Uterus (tissue), 4 donors: ENCODE measurements around the gene TNFRSF14. TPM values are rescaled to one million over a fixed set of nuclear protein-coding genes. Genes with fewer than 3 reads are reported as not detected.

ENCODE experiments used
- DNase-seq, 2 donors: peaks; one replicate each; pipeline ENCODE4 v3.0.0-alpha.2; 2019 to 2020
- H3K27ac ChIP-seq, 2 donors: fragments of 200-600 bp; sonication (generic); 1 replicate in 1 of 2; 2 replicates in 1 of 2; pipeline ENCODE4 v1.5.1; 2016 to 2018
- H3K27me3 ChIP-seq, 2 donors: fragments of 200-600 bp; sonication (generic); one replicate each; pipeline ENCODE4 v1.5.1; 2018 to 2019; ENCODE audit warnings: control low read depth in 1 of 2
- H3K36me3 ChIP-seq, 2 donors: fragments of 200-600 bp; sonication (generic); one replicate each; pipeline ENCODE4 v1.5.1; 2019; ENCODE audit warnings: control low read depth in 1 of 2
- H3K4me1 ChIP-seq, 2 donors: fragments of 200-600 bp; sonication (generic); one replicate each; pipeline ENCODE4 v1.5.1; 2018 to 2019; ENCODE audit warnings: control low read depth in 1 of 2
- H3K4me3 ChIP-seq, 2 donors: fragments of 200-600 bp; sonication (generic); 1 replicate in 1 of 2; 2 replicates in 1 of 2; pipeline ENCODE4 v1.5.1; 2018 to 2019; ENCODE audit warnings: mild to moderate bottlenecking in 1 of 2
- H3K9me3 ChIP-seq, 2 donors: fragments of 200-600 bp; sonication (generic); one replicate each; pipeline ENCODE4 v1.5.1; 2019; ENCODE audit warnings: control low read depth in 1 of 2
- POLR2A ChIP-seq, 2 donors: fragments of 450-650 bp; IDR thresholded peaks; one replicate each; pipeline ENCODE4 v1.6.1; 2016; ENCODE audit warnings: antibody characterized with exemption in 2 of 2, mild to moderate bottlenecking in 1 of 2, moderate library complexity in 1 of 2
- intact Hi-C: fragments of 100-400 bp; cut with DNase I; formaldehyde crosslinking; loops from one replicate; pipeline ENCODE4 v1.15.1; 2023; ENCODE audit warnings: low total_unique reads
- total RNA-seq, 4 donors: library from RNA; depleted of rRNA in 3 of 4; stranded (reverse); fragments of >200 nt in 3 of 4; gene quantifications; one replicate each; pipeline versions ENCODE4 v1.1.0 to v1.2.4, GENCODE V29; 2014 to 2023
- TF ChIP-seq, protein P1 (sequence below), 4 experiments: fragments of 200-600 bp in 2 of 4; fragments of 450-650 bp in 2 of 4; sonication (generic) in 2 of 4; IDR thresholded peaks; one replicate each; pipeline ENCODE4 v1.5.1; 2016 to 2019; ENCODE audit warnings: antibody characterized with exemption in 4 of 4, mild to moderate bottlenecking in 2 of 4, moderate library complexity in 1 of 4
- donor health status: DM: yes; HTN: yes; CAD: no.

The TNFRSF14 gene
- total RNA-seq, 4 donors from 2014 or later, result 17.5 to 102 (median 47.7) TPM

DNA sequence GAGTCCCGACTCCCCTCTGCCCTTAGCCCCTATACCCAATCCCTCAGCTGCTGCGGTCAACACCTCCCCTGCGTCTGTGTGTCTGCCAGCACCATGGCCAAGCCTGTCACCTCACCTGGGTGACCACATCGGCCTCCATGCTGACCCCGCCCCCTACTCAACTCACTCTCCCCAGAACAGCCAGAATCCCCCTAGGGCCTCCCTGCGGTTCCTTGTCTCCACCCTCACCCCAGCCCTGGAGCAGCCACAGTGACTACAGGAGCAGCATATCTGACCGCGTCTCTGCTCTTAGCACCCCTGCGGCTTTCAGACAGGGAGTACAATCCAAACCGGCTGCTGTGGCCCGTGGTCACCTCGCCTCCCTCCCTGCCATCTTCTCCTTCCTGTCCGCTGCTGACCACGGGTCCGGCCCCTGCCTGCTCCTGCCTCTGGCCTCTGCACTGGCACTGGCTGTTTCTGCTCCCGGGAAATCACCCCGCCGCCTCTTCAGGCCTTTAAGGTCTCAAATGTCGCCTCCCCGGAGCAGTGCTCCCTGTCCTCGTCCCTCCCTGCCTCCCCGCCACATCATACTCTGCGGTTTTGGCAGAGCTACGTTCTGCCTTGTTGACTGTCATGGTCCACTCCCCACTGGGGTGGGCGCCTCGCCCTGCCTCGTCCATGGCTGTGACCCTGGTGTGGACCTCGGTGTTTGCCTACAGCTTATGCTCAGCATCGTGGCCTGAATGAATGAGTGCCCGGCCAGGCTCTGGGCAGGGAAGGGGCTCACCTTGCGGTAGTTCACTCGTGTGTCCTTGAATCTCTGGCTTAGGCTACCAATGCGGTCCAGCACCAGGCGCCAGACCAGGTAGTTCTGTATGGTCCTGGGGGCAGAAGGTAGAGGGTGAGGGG is 41.5 kb downstream of the TNFRSF14 start:
- no peak for TF ChIP-seq POLR2A (IDR thresholded peaks at IDR 0.05)
- TF ChIP-seq, protein P1, sequence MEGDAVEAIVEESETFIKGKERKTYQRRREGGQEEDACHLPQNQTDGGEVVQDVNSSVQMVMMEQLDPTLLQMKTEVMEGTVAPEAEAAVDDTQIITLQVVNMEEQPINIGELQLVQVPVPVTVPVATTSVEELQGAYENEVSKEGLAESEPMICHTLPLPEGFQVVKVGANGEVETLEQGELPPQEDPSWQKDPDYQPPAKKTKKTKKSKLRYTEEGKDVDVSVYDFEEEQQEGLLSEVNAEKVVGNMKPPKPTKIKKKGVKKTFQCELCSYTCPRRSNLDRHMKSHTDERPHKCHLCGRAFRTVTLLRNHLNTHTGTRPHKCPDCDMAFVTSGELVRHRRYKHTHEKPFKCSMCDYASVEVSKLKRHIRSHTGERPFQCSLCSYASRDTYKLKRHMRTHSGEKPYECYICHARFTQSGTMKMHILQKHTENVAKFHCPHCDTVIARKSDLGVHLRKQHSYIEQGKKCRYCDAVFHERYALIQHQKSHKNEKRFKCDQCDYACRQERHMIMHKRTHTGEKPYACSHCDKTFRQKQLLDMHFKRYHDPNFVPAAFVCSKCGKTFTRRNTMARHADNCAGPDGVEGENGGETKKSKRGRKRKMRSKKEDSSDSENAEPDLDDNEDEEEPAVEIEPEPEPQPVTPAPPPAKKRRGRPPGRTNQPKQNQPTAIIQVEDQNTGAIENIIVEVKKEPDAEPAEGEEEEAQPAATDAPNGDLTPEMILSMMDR (IDR thresholded peaks at IDR 0.05), result no peak
- Histone ChIP-seq H3K36me3 (no peaks in the 10 kb centered on the region), H3K4me3 (no peak overlapping the region), H3K27ac (no peak overlapping the region), H3K27me3 (no peaks in the 10 kb centered on the region), H3K9me3 (peaks cover 0 to 4% of the 10 kb centered on the region in 2 donors), H3K4me1 (no peaks in the 10 kb centered on the region)
- intact Hi-C loops, result no loop called here
- DNase-seq, result peak in 1 of 2 donors; percentile 11

DNA sequence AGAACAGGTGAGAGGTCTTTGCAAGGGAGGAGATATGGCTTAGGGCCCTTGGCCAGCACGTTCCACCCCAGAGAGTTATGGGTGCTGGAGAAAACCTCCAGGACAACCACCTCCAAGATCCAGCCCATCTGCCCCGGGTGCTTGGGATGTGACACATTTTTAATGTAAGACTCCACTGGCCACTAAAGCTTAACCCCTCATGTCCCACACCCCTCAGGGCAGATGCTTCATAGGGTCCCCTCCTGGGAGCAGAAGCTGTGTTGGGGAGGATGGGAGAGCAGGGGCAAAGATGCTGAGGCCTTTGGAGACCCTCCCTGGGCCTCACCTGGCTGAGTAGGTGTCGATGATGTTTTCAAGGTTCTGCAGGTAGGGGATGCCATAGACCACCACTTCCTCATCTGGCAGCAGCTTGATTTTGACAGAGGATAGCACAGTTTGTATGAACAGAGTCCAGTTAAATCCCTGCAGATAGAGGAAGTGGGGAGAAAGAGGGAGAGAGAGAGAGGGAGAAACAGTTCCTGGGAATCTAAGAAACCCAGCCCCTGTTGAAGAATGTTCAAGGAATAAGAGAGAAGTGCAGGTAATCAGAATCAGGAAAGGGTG is 42.3 kb downstream of the TNFRSF14 start:
- no peak overlapping the region for H3K27ac ChIP-seq
- no peaks in the 10 kb centered on the region for H3K27me3 ChIP-seq
- intact Hi-C loops, result no loop called here
- no peaks in the 10 kb centered on the region for H3K36me3 ChIP-seq
- H3K4me1 ChIP-seq, result no peaks in the 10 kb centered on the region
- peaks cover 0 to 4% of the 10 kb centered on the region in 2 donors for H3K9me3 ChIP-seq
- TF ChIP-seq POLR2A (IDR thresholded peaks at IDR 0.05), result no peak
- TF ChIP-seq, protein P1 (IDR thresholded peaks at IDR 0.05), result no peak
- no peak overlapping the region for H3K4me3 ChIP-seq
- no peak for DNase-seq

DNA sequence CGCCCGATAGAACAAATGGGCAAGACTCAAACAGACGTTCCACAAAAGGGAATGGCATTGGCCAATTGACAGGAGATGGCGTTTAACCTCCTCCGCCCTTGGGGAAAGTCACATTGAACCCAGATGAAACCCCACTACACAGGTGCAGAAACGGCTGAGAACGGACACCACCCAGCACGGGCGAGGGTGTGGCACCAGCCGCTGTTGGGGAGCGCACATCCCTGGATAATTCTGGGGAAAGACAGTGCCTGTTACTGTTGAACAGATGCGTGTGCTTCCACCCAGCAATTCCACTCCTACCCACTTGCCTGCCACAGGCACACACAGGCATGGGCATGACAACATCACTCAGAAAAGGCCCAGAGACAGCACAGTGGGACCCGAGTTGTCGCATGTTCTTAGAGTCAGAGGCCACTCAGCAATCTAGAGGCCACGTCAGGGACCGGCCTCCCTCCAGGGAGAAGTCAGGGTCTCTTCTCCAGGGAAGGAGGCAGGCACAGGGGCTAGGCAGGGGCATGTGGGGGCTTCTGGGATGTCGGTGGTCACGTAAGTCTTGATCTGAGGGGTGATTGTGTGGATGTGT is 45.6 kb downstream of the TNFRSF14 start:
- Histone ChIP-seq H3K36me3 (no peaks in the 10 kb centered on the region), H3K27ac (no peak overlapping the region), H3K4me1 (no peaks in the 10 kb centered on the region), H3K9me3 (peaks cover 0 to 4% of the 10 kb centered on the region in 2 donors), H3K27me3 (peaks cover 0 to 5% of the 10 kb centered on the region in 2 donors), H3K4me3 (no peak overlapping the region)
- no peak for DNase-seq
- TF ChIP-seq POLR2A (IDR thresholded peaks at IDR 0.05), result no peak
- TF ChIP-seq, protein P1 (IDR thresholded peaks at IDR 0.05), result no peak
- intact Hi-C loops, result no loop called here

DNA sequence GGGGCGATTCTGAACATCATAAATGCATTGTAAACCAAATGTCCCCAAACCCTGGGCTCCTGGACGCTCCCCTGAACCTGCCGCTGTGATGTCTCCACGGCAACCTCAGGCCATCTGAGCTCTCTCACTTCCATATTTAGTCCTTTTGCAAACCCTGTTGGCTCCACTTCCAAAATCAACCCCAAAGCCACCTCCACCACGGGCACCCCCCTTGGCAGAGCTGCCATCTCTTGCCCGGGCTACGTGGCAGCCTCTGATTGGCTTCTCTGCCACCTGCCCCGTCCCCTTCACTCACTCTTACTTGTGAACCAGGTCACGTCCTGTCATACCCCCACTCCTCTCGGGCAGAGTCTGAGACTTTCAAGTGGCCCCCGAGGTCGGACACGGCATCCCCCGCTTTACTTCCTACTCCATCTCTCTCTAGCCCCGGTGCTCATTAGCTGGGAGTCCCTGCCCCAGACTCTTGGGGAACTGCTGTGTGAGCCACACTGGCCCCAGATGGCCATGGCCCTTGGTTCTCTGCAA is 46.2 kb downstream of the TNFRSF14 start:
- Histone ChIP-seq H3K4me3 (no peak overlapping the region), H3K27me3 (peaks cover 0 to 5% of the 10 kb centered on the region in 2 donors), H3K4me1 (no peaks in the 10 kb centered on the region), H3K9me3 (peaks cover 0 to 4% of the 10 kb centered on the region in 2 donors), H3K27ac (no peak overlapping the region), H3K36me3 (no peaks in the 10 kb centered on the region)
- DNase-seq, result no peak
- intact Hi-C loops, result no loop called here
- TF ChIP-seq POLR2A (IDR thresholded peaks at IDR 0.05), result no peak
- TF ChIP-seq, protein P1 (IDR thresholded peaks at IDR 0.05), result no peak
